ENCODE results near the gene EFCC1. TPM values are rescaled to one million over a fixed set of nuclear protein-coding genes. Genes with fewer than 3 reads are reported as not detected.
A peak's percentile ranks its signal among the peaks of the same experiment; 100 is the strongest.

Gene EFCC1
- total RNA-seq, 1 experiment from 2014 or later: not detected

DNA sequence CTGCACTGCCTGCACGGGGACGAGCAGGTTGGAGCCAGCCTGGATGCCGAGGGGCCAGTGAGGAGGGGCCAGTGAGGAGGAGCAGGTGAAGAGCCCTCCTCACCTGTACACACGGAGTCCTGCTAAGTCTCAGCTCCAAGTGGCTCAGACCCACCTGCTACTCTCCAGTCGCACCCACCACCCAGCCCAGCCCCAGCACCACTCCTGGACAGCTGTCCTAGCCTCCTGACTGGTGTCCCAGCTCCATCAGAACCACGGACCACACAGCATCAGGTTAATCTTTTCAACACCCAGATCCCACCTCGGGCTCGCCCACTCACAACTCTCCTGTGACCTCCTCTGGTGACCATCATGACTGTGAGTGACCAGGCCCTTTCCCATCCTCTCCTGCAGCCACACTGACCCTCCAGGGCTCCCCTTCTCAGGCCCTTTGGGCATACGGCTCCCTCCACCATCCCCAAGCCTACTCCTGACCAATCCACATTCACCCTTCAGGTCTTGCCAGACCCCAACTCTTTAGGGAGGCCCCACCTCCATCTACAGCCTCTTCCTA is 13.8 kb downstream of the EFCC1 start:
- no peaks in the 10 kb centered on the region for H3K36me3 ChIP-seq (ENCODE audit: insufficient read depth, low read length, poor library complexity, severe bottlenecking)
- TF ChIP-seq, protein P1, sequence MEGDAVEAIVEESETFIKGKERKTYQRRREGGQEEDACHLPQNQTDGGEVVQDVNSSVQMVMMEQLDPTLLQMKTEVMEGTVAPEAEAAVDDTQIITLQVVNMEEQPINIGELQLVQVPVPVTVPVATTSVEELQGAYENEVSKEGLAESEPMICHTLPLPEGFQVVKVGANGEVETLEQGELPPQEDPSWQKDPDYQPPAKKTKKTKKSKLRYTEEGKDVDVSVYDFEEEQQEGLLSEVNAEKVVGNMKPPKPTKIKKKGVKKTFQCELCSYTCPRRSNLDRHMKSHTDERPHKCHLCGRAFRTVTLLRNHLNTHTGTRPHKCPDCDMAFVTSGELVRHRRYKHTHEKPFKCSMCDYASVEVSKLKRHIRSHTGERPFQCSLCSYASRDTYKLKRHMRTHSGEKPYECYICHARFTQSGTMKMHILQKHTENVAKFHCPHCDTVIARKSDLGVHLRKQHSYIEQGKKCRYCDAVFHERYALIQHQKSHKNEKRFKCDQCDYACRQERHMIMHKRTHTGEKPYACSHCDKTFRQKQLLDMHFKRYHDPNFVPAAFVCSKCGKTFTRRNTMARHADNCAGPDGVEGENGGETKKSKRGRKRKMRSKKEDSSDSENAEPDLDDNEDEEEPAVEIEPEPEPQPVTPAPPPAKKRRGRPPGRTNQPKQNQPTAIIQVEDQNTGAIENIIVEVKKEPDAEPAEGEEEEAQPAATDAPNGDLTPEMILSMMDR (conservative IDR thresholded peaks at IDR 0.05; ENCODE audit: low read depth, low read length): no peak
- TF ChIP-seq EZH2 (IDR thresholded peaks at IDR 0.05; ENCODE audit: borderline replicate concordance, low read depth, low read length, poor library complexity, severe bottlenecking): no peak
- no peak overlapping the region for H3K27ac ChIP-seq (ENCODE audit: low read depth, low read length, poor library complexity, severe bottlenecking)
- intact Hi-C loops (cut with micrococcal nuclease; ENCODE audit: unreplicated experiment): no loop called here
- no peak overlapping the region for H3K4me3 ChIP-seq (ENCODE audit: low read depth, low read length, poor library complexity, severe bottlenecking)
- no peaks in the 10 kb centered on the region for H3K9me3 ChIP-seq (ENCODE audit: low read depth, low read length, poor library complexity, severe bottlenecking)
- POLR2A ChIA-PET (ENCODE audit: low non-redundant PET): no interaction called here
- no peaks in the 10 kb centered on the region for H3K27me3 ChIP-seq (replicated peaks; ENCODE audit: insufficient read depth, low read depth, low read length, poor library complexity)
- no peak for DNase-seq (ENCODE audit: low spot score)
- peaks cover 7% of the 10 kb centered on the region for H3K4me1 ChIP-seq (ENCODE audit: insufficient read depth, low read length, poor library complexity, severe bottlenecking)
- CTCF ChIA-PET: no interaction called here
- no TSS peak for BruUV-seq (replicated peaks)

DNA sequence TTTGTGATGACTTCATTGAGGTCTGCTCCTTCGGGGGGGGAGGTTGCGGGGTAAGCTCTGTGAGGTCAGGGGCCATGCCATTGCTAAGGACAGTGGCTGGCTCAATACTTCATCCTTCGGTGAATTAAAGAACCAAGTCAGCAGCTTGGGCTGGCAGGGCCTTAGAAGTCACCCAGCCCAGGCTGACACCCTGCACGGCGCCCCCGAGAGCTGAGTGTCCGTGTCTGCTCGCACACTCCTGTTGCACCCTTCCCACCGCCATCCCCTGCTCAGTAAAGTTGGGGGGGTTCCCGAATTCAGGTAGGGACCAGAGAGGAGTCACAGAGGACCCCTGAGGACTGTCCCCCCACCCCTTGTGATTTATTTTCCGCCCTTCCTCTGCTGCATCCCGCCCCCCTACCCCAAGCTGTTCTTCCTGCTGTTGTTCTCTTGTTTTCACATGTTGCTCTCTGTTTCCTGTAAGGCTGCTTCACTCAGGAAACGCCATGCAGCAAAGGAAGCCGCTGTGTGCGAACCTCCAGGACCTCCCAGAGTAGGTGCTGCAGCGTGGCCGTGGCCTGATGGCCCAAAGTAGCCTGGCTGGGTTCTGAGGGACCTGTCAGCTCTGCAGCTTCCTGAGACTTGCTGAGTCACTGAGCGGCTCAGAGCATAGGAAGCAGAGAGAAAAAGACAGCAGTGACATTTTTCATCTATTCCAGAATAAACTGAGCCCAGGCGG is 14.4 kb downstream of the EFCC1 start:
- Histone ChIP-seq H3K4me3 (ENCODE audit: low read depth, low read length, poor library complexity, severe bottlenecking) (no peak overlapping the region), H3K4me1 (ENCODE audit: insufficient read depth, low read length, poor library complexity, severe bottlenecking) (peaks cover 7% of the 10 kb centered on the region), H3K9me3 (ENCODE audit: low read depth, low read length, poor library complexity, severe bottlenecking) (no peaks in the 10 kb centered on the region), H3K27ac (ENCODE audit: low read depth, low read length, poor library complexity, severe bottlenecking) (peak overlapping the region; percentile 2), H3K27me3 (replicated peaks; ENCODE audit: insufficient read depth, low read depth, low read length, poor library complexity) (no peaks in the 10 kb centered on the region), H3K36me3 (ENCODE audit: insufficient read depth, low read length, poor library complexity, severe bottlenecking) (no peaks in the 10 kb centered on the region)
- no peak for DNase-seq (ENCODE audit: low spot score)
- BruUV-seq (replicated peaks): no TSS peak
- CTCF ChIA-PET: interaction anchor here (0.6 to 1.4 kb wide), 2 partner anchors 45 to 775 kb away, joined by 6 read pairs; no protein-coding TSS in a partner anchor
- intact Hi-C loops (cut with micrococcal nuclease; ENCODE audit: unreplicated experiment): no loop called here
- POLR2A ChIA-PET (ENCODE audit: low non-redundant PET): no interaction called here
- no peak for TF ChIP-seq EZH2 (IDR thresholded peaks at IDR 0.05; ENCODE audit: borderline replicate concordance, low read depth, low read length, poor library complexity, severe bottlenecking)
- TF ChIP-seq, protein P1 (conservative IDR thresholded peaks at IDR 0.05; ENCODE audit: low read depth, low read length): no peak

DNA sequence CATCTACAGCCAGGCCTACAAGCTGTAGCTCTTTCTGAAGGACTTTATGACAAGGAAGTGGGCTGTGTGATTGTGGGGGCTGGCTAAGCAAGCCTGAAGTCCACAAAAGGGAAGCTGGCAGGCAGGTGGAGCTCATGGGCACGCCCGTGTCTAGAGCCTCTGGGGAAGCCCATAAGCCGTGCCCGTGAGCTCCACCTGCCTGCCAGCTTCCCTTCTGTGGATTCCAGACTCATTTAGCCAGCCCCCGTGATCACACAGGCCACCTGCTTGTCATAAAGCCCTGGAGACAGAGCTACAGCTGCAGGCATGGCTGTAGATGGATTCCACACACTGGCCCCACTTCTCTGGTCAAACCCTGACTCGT is 15.2 kb downstream of the EFCC1 start:
- POLR2A ChIA-PET (ENCODE audit: low non-redundant PET): no interaction called here

More for the DNA sequence above, 15.2 kb downstream of the EFCC1 start:
- Histone ChIP-seq H3K9me3 (ENCODE audit: low read depth, low read length, poor library complexity, severe bottlenecking) (no peaks in the 10 kb centered on the region), H3K36me3 (ENCODE audit: insufficient read depth, low read length, poor library complexity, severe bottlenecking) (no peaks in the 10 kb centered on the region), H3K27me3 (replicated peaks; ENCODE audit: insufficient read depth, low read depth, low read length, poor library complexity) (no peaks in the 10 kb centered on the region), H3K27ac (ENCODE audit: low read depth, low read length, poor library complexity, severe bottlenecking) (peak overlapping the region; percentile 2), H3K4me3 (ENCODE audit: low read depth, low read length, poor library complexity, severe bottlenecking) (no peak overlapping the region), H3K4me1 (ENCODE audit: insufficient read depth, low read length, poor library complexity, severe bottlenecking) (peaks cover 7% of the 10 kb centered on the region)
- DNase-seq (ENCODE audit: low spot score): no peak
- intact Hi-C loops (cut with micrococcal nuclease; ENCODE audit: unreplicated experiment): no loop called here
- no TSS peak for BruUV-seq (replicated peaks)
- CTCF ChIA-PET: interaction anchor here (0.6 to 1.4 kb wide), 3 partner anchors 46 to 774 kb away, joined by 3 to 6 read pairs (median 6); no protein-coding TSS in a partner anchor
- TF ChIP-seq EZH2 (IDR thresholded peaks at IDR 0.05; ENCODE audit: borderline replicate concordance, low read depth, low read length, poor library complexity, severe bottlenecking): no peak
- TF ChIP-seq, protein P1 (conservative IDR thresholded peaks at IDR 0.05; ENCODE audit: low read depth, low read length): 0 out of 2 replicates have a peak, but pooled peaks have one; percentile 8
